Stimulated activated effector memory CD8-positive, alpha-beta T cell treated with anti-CD3 and anti-CD28 coated beads, Interleukin-12 subunit alpha, Interleukin-12 subunit beta, amount 100 ng/mL, for 72 hours (primary cell): ENCODE results near the gene KRTAP10-5.
"Not testable (repeated sequence)": the region's sequence is repeated elsewhere in the genome, so short reads cannot be mapped to it uniquely, and the experiment has no call there.

Experiments used
- ATAC-seq: fragments of 150-1000 bp; cut with Tn5 transposase; 2 replicates; pipeline ENCODE4 v1.10.0; 2021
- DNase-seq, 2 donors: peaks; one replicate each; pipeline ENCODE4 v3.0.0; 2021 to 2022; ENCODE audit warnings: low spot score in 2 of 2
- H3K27ac Mint-ChIP-seq: one replicate; pipeline ENCODE4 v1.8.0; 2022; ENCODE audit warnings: mild to moderate bottlenecking, mixed read lengths
- H3K36me3 Mint-ChIP-seq: one replicate; pipeline ENCODE4 v1.8.0; 2022; ENCODE audit warnings: mild to moderate bottlenecking, mixed read lengths
- H3K4me1 Mint-ChIP-seq: one replicate; pipeline ENCODE4 v1.8.0; 2022; ENCODE audit warnings: mixed read lengths
- H3K4me3 Mint-ChIP-seq: one replicate; pipeline ENCODE4 v1.8.0; 2022; ENCODE audit warnings: mild to moderate bottlenecking, mixed read lengths
- H3K9me3 Mint-ChIP-seq: one replicate; pipeline ENCODE4 v1.8.0; 2022; ENCODE audit warnings: mixed read lengths

KRTAP10-5 gene

GRCh38 chr21:44556879-44557278 lies 23.5 kb downstream of the KRTAP10-5 start:
- Mint-ChIP-seq H3K9me3 (peaks cover 5% of the 10 kb centered on the region), H3K4me3 (no peak overlapping the region), H3K27ac (no peak overlapping the region), H3K36me3 (no peaks in the 10 kb centered on the region), H3K4me1 (no peaks in the 10 kb centered on the region)
- no peak for ATAC-seq
- DNase-seq: no peak

GRCh38 chr21:44555200-44555875 lies 25.1 kb downstream of the KRTAP10-5 start:
- Mint-ChIP-seq H3K4me1 (no peaks in the 10 kb centered on the region), H3K36me3 (no peaks in the 10 kb centered on the region), H3K27ac (no peak overlapping the region), H3K4me3 (no peak overlapping the region), H3K9me3 (no peaks in the 10 kb centered on the region)
- DNase-seq (peak in 1 of 2 donors; percentile 36), ATAC-seq (no peak)

- Mint-ChIP-seq H3K9me3 (peaks cover 1% of the 10 kb centered on the region), H3K27ac (no peak overlapping the region), H3K4me1 (peaks cover 8% of the 10 kb centered on the region), H3K4me3 (no peak overlapping the region), H3K36me3 (no peaks in the 10 kb centered on the region)
- no peak for ATAC-seq
- DNase-seq: peak in 1 of 2 donors; percentile 38
Measured at GRCh38 chr21:44552681-44553080, 27.7 kb downstream of the KRTAP10-5 start.

- H3K27ac Mint-ChIP-seq: no peak overlapping the region
- ATAC-seq: no peak
- H3K4me3 Mint-ChIP-seq: no peak overlapping the region
- H3K4me1 Mint-ChIP-seq: peaks cover 14% of the 10 kb centered on the region
- H3K9me3 Mint-ChIP-seq: peaks cover 5% of the 10 kb centered on the region
- peak in 1 of 2 donors; percentile 40 for DNase-seq
- no peaks in the 10 kb centered on the region for H3K36me3 Mint-ChIP-seq
Measured at GRCh38 chr21:44552136-44552535, 28.3 kb downstream of the KRTAP10-5 start.

GRCh38 chr21:44551340-44551961 lies 29.0 kb downstream of the KRTAP10-5 start, which contains the start of gene KRTAP10-2:
Gene KRTAP10-2 (minus strand): TSS chr21:44551505. CDS start chr21:44551458, 47 bp downstream.
- Mint-ChIP-seq H3K4me1 (peaks cover 16% of the 10 kb centered on the region), H3K4me3 (no peak within 1 kb of the TSS), H3K9me3 (peaks cover 12% of the 10 kb centered on the region), H3K27ac (no peak within 1 kb of the TSS), H3K36me3 (no peaks in the 10 kb centered on the region)
- DNase-seq: peak in 1 of 2 donors; percentile 37
- no peak for ATAC-seq

- Mint-ChIP-seq H3K4me3 (no peak overlapping the region), H3K27ac (no peak overlapping the region), H3K4me1 (peaks cover 16% of the 10 kb centered on the region), H3K9me3 (peaks cover 12% of the 10 kb centered on the region), H3K36me3 (no peaks in the 10 kb centered on the region)
- peak in 1 of 2 donors; percentile 29 for DNase-seq
- no peak for ATAC-seq
Measured at GRCh38 chr21:44550807-44551206, 29.6 kb downstream of the KRTAP10-5 start.

GRCh38 chr21:44550285-44550684 lies 30.1 kb downstream of the KRTAP10-5 start:
- Mint-ChIP-seq H3K4me1 (peaks cover 16% of the 10 kb centered on the region), H3K9me3 (peaks cover 17% of the 10 kb centered on the region)
- peak in 1 of 2 donors; percentile 32 for DNase-seq
- not testable (repeated sequence) for ATAC-seq, H3K4me3 Mint-ChIP-seq, H3K36me3 Mint-ChIP-seq, H3K27ac Mint-ChIP-seq

GRCh38 chr21:44549525-44550211 lies 30.7 kb downstream of the KRTAP10-5 start:
- no peak for ATAC-seq
- H3K36me3 Mint-ChIP-seq: no peaks in the 10 kb centered on the region
- H3K4me1 Mint-ChIP-seq: peaks cover 16% of the 10 kb centered on the region
- no peak overlapping the region for H3K27ac Mint-ChIP-seq
- H3K4me3 Mint-ChIP-seq: no peak overlapping the region
- peak in 1 of 2 donors; percentile 42 for DNase-seq
- H3K9me3 Mint-ChIP-seq: peaks cover 17% of the 10 kb centered on the region

- H3K4me3 Mint-ChIP-seq: no peak overlapping the region
- H3K4me1 Mint-ChIP-seq: peaks cover 16% of the 10 kb centered on the region
- no peaks in the 10 kb centered on the region for H3K36me3 Mint-ChIP-seq
- DNase-seq: no peak
- ATAC-seq: no peak
- H3K9me3 Mint-ChIP-seq: peaks cover 17% of the 10 kb centered on the region
- peak overlapping the region; percentile 94 for H3K27ac Mint-ChIP-seq
Measured at GRCh38 chr21:44548922-44549321, 31.5 kb downstream of the KRTAP10-5 start.

- Mint-ChIP-seq H3K36me3 (no peaks in the 10 kb centered on the region), H3K27ac (peak overlapping the region; percentile 94), H3K4me3 (no peak overlapping the region), H3K4me1 (peaks cover 16% of the 10 kb centered on the region), H3K9me3 (peaks cover 17% of the 10 kb centered on the region)
- DNase-seq (no peak), ATAC-seq (no peak)
Measured at GRCh38 chr21:44548381-44548780, 32.0 kb downstream of the KRTAP10-5 start.

GRCh38 chr21:44547656-44548331 lies 32.6 kb downstream of the KRTAP10-5 start:
- Mint-ChIP-seq H3K4me3 (peak overlapping the region; percentile 51), H3K4me1 (peaks cover 16% of the 10 kb centered on the region), H3K36me3 (no peaks in the 10 kb centered on the region), H3K27ac (peak overlapping the region; percentile 94), H3K9me3 (peaks cover 17% of the 10 kb centered on the region)
- DNase-seq: peak in 1 of 2 donors; percentile 48
- ATAC-seq: peak; percentile 48

GRCh38 chr21:44544566-44544965 lies 35.8 kb downstream of the KRTAP10-5 start:
- ATAC-seq: no peak
- H3K9me3 Mint-ChIP-seq: peaks cover 17% of the 10 kb centered on the region
- no peak for DNase-seq
- peaks cover 16% of the 10 kb centered on the region for H3K4me1 Mint-ChIP-seq
- no peak overlapping the region for H3K27ac Mint-ChIP-seq
- H3K4me3 Mint-ChIP-seq: no peak overlapping the region
- H3K36me3 Mint-ChIP-seq: no peaks in the 10 kb centered on the region

- Mint-ChIP-seq H3K4me1 (peaks cover 8% of the 10 kb centered on the region), H3K27ac (no peak overlapping the region), H3K36me3 (no peaks in the 10 kb centered on the region), H3K4me3 (no peak overlapping the region), H3K9me3 (peaks cover 16% of the 10 kb centered on the region)
- DNase-seq (no peak), ATAC-seq (no peak)
Measured at GRCh38 chr21:44542716-44543115, 37.7 kb downstream of the KRTAP10-5 start.

- peaks cover 5% of the 10 kb centered on the region for H3K9me3 Mint-ChIP-seq
- no peaks in the 10 kb centered on the region for H3K4me1 Mint-ChIP-seq
- no peak overlapping the region for H3K27ac Mint-ChIP-seq
- no peak overlapping the region for H3K4me3 Mint-ChIP-seq
- DNase-seq (no peak), ATAC-seq (no peak)
- H3K36me3 Mint-ChIP-seq: no peaks in the 10 kb centered on the region
Measured at GRCh38 chr21:44540741-44541288, 39.6 kb downstream of the KRTAP10-5 start.
